NCI-H69 (cell line): ENCODE data around the gene MLPH.
A peak's percentile ranks its signal among the peaks of the same experiment; 100 is the strongest.

Source experiments
- DNase-seq: peaks from one replicate; lab custom pipeline; 2025; lab: John Stamatoyannopoulos, UW

The MLPH gene

DNA sequence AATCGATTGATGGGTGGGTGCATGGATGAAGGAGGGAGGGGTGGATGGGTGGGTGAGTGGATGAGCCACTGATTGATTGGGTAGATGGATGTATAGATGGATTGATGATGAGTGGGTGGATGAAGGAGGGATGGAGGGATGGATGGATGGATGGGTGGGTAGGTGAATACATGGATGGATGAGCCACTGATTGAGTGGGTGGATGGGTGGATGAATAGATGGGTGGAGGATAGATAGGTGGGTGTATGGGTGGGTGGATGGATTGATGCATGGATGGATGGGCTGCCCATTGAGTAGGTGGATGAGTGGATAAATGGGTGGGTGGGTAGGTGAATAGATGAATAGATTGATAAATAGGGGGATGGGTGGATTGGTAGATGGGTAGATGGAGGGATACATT is 30.9 kb downstream of the MLPH start:
- DNase-seq = no peak

DNA sequence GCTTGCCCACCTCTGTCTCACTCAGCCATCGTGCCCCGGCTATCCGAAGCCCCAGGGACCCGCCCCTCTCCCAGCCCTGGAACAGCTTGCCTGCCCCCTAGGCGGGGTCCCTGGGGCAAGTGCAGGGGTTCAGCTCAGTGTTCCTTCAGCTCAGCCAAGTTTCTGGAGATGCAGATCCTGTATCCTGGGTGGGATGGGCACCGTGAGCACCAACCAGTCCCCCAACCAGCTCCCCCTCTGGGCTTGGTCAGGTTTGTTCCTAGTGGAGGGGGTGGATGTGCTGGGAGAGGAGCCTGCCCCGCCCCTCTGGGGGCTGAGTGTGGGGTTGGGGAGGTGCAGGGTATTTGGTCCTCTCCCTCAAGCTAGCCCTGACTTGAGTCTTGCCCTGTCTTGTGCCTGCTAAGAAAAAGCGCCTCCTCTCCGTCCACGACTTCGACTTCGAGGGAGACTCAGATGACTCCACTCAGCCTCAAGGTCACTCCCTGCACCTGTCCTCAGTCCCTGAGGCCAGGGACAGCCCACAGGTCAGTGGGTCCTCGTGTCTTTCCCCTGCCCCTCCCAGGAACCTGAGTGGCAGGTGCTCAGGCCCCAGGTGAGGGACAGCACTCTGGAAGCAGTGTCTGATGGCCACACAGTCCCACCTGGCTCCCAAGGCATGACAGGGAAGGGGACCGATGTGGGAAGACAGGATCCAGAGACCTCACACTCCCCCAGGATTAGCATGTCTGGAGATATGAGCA is 32.6 kb downstream of the MLPH start:
- DNase-seq = no peak

DNA sequence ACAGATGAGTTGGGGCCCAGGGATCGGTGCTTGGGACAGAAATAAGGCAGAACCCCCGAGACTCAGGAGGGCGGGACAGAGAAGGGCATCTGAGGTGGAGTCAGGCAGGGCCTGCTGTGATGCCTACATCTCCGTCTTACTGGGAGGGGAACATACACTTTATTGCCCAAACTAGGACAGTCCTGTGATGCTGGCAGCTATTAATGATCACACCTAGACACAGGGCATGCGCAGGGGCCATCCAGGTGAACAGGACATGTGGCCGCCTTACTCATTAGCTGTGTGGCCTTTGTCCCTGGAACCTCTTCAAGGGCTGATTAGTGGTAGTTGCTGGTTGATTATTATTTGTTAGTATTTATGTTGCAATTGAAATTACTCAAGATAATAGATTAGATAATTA is 33.2 kb downstream of the MLPH start:
- DNase-seq = no peak

DNA sequence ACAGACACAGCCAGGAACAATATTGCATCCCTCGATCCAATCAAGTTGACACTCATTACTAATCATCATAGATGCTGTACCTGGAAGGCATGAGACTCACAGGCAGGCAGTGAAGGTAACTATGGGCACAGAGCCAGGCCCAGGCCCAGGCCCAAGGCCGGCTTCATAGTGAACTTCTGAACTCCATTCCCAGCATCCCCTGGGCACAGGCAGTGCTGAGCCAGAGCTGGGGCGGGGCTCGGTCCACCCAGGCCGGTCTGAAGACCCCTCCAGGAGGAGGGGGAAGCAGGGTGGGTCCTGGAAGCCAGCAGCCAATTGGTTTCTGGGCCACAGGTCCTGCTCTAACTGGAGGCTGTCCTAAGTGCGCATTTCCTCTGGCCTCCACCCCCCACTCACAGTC is 37.6 kb downstream of the MLPH start:
- no peak for DNase-seq

DNA sequence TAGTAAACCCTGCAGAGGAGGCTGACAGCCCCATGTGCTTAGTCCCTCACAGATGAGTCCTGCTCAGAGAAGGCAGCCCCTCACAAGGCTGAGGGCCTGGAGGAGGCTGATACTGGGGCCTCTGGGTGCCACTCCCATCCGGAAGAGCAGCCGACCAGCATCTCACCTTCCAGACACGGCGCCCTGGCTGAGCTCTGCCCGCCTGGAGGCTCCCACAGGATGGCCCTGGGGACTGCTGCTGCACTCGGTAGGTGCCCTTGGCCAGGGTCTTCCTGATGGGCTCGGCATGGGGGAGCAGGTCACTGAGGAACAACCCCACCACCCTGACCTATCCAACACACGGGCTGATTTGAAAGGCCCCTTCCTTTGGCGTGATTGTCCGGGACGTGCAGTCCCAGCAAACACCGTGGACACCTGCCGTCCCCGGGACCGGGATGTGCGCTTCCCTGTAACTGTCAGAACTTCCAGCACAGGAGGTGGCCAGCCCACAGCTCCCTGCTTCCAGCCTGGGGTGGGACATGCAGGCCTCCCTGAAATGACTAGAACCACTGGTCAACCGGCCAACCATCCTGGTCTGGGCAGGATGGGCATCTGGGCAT is 38.6 kb downstream of the MLPH start:
- DNase-seq = no peak

DNA sequence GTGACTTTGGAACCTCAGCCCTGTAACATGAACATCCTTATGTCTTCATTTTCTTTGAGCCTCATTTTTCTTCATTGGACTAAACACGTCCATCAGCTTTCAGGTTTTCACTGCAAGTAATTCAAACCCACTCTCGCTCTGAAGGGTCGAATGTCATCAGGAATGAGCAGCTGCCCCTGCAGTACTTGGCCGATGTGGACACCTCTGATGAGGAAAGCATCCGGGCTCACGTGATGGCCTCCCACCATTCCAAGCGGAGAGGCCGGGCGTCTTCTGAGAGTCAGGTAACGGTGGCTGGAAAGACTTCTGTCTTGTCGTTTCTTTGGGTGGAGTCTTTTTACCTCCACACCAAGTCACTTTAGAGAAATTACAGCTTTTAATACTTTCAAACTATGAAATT is 40.2 kb downstream of the MLPH start:
- DNase-seq = no peak

DNA sequence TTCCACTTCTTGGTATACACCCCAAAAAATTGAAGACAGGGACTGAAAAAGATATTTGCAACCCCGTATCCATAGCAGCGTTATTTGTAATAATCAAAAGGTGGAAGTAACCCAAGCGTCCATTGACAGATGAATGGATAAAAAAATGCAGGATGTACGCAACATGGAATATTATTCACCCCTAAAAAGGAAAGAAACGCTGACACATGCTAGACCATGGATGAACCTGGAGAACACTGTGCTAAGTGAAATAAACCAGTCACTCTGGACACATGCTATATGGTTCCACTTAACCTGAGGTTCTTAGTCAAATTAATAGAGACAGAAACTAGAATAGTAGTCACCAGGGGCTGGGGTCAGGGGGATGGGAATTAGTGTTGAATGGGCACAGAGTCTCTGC is 40.7 kb downstream of the MLPH start:
- no peak for DNase-seq

DNA sequence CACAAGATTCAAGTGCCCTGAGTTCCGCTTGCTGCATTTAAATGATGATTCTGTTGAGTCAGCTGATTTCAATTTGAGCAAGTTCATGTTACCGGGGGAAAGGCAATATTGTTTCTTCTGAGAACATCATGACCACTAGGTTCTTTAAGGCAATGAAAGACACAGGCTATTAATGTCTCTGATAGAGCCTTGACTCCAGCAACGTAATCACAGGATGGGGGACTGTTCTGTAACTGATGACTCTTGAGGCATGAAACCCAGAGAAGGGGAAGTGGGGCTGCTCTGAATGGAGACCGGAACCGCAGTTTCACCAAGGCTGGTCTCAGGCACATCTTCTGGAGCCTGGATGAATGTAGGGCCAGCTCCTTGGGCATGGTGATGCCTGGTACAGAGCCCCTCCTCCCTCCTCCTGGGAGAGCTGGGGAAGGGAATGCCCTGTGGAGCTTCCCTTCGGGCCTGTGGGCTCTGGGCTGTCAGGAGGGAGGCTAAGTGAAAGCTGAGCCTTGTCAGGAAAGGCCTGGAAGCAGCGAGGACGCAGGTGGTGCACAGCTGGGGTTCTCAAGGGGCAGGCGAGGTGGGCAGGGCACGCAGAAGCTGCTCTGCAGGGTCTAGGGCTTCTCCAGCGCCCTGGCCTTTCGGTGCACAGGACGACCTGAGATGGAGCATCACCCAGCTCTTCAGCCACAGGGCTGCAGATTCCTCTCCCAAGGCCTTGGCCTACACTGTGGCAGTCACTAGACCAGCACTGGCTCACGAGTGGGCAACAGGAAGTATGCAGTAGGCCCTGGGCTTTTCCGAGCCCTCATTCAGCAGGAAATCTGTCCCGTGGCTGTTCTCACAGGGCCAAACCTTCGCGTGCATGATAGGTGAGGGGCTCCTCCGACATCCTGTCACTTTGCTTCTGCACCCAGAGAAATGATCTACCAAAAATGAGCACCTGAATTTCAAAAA is 42.7 kb downstream of the MLPH start:
- DNase-seq = no peak

DNA sequence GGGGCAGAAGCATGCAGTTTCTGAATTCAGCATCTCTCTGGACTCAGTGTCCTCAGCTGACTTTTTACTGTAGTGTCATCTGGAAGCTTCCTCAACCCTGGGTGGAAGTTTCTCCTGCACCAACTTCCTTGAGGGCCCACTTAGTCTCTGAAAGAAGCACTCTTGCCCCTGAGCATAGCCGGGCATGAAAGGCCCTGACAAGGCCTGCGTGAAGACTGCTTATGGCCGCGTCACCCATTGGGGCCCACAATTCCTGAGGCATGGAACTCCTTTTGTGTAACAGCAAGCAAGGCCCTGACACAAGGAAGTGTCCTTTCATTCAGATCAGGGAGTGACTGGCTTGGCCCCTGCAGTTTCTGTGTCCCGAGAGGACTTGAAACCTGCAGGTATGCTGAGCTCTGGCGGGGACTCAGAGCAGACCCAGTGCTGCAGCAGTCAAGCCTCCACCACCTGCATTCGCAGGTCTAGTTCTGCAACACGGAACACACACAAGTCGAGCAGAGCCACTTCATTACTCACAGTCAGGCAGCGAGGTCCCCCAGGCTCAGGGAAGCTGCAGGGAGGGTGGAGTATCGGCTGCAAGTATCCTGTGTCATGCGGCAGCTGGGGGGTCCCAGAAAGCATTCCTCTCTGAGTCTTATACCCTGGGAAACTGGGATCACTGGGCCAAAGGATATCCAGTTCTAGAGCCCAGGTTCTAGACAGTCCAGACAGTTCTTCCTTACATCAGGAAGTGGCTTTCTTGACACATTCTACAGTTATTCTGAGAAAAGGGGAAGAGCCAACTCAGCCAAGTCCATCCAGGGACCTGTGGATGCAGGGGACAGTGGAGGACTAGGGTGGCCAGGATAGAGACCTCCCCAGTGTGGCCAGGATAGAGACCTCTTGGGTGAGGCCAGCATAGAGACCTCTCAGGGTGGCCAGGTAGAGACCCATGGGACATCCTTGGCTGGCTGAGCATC is 43.7 kb downstream of the MLPH start:
- no peak for DNase-seq

DNA sequence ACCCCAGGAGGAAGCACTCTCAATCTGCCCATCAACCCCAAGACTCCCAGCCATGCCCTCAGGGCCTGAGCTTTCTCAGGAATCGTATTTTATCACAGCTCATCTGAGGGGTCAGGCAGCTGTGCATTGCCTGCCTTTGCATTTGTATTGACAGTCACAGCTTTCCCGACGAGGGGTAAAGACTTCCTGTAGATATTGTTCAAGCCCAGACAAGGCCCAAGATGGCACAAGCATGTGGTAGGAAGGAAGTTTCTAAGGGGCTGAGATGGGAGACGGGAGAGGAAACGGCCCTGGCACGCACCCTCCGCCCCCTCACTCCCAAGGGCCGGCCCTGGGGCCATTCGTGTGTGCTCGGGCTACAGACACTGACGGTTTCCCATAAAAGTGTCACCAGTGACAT is 45.1 kb downstream of the MLPH start:
- peak; percentile 36 for DNase-seq

DNA sequence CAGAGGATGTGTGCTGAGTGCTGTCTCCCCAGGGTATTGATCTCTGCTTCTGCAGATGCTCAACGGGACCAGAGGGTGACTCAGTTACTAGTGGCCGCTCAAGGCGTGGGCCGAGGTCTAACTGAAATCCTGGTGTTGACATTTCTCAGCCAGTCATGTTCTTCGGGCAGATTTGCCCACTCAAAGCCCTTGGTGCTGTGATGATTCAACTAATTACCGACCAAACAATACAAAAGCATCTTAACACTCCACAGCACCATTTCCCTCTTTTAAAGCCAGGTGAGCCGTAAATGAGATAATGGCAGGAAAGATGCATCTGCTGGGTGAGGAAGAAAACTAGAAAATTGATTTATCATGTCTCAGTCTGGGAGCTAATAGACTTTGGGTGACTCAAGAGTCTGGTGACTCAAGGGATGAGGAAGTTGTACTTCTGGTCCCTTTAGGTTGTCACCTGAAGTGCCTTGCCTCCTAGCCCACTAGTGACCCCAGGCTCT is 46.7 kb downstream of the MLPH start:
- peak; percentile 76 for DNase-seq

DNA sequence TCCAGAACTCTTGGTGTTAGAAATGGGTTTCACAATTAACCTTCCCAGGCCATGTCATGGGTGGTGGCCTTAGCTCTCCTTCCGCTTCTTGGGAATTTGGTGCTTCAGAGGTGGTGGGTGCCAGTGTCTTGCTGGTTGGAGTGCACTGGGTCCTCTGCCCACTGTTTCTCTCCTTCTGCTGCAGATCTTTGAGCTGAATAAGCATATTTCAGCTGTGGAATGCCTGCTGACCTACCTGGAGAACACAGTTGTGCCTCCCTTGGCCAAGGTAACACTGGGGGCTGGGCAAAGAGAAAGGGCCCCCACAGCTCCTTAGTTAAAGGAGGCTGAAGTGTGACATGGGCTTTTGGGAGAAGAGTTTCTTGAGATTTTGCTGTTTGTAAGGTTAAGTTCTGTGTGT is 47.3 kb downstream of the MLPH start:
- no peak for DNase-seq

DNA sequence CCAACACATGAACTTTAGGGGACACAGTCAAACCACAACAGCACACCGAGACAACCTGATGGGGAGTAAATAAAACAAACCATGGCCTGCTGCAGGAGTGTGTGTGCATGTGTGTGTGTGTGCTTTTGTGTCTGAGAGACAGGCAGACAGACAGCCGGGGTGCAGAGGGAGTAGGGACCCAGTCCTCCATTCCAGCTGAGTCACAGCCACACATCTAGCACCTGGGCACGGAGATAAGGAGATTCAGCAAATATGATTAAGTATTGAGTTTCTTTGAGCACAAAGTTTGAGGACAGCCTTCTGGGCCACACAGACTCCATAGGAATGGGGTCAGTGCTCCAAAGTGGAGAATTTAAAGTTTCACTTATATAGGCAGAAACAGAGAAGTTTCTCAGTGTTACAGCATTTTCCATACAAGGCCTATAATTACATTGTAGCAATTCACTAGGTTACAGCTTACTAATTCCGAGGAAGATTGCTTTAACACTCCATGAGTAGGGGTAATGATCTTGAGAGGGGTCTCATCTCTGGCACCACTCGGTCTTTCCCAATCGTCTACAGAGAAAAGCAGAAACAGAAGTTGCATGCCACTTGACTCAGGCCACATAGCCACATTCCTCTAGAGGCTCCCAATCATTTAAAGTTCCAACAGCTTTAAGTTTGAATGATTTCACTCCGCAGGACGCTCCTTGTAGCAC is 48.5 kb downstream of the MLPH start:
- DNase-seq = no peak

DNA sequence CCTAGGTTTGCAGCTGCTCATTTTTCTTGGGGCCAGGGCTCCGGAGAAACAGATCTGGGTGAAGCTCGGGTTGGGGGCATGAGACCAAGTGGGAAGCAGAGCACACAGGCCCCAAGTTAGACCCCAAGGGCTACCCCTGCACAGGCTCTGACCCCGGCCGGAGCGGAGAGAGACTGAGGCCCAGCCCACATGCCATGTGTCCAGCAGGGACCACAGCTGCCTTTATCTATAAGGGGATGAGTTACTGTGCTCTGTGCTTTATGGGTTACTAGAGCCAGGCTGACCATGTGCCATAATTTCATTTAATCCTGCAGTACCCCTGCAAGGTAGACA is 49.0 kb downstream of the MLPH start:
- no peak for DNase-seq

DNA sequence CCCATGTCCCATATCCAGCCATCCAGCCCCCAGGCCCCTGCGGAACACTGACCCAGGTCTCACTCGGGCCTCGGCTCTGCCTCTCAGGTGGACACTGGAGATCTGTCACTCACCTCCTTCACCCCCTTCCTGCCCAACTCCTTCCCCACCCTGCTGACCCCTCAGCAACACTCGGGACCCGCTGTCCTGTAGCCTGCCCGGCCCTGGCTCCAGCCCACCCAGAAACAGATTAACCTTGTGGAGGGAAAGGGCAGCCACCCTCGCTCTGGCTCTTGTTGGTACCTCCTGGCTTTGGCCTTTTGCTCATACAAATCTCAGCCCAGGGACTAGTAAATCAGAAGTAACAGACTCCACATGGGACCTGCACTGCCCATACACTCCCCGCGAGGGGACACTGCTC is 49.6 kb downstream of the MLPH start:
- DNase-seq = no peak

DNA sequence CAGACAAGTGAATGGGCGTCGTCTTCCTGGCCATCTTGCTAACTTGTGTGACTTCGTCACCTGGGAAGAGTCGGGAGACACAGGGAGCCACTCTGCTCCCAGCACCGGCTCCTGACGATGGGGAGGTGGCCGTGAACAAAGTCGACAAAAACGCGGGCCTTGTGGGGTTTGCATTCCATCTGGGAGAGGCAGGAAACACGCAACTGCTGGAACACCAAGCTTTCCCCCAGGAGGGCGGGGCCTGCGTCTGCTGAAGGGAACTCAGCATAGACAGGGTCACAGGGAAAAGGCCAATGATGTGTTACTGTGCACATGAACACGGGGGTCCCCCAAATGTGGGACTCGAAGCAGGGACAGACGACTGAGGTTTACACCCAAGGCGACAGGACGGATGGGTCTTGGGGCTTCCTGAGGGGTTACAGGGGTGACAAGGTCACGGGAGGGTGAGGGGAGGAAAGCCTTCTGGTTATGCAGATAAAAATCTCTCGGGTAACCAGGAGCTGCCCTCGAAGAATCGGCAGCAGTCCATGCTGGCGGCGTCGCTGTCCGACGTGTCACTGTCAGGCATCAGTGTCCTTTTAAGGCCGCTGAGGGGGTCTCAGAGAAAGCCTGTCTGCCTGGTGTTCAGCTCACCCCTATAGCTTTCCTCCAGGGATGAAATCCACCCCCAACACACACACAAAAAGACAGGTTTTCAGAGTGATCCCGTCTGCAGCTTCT is 51.1 kb downstream of the MLPH start:
- no peak for DNase-seq

DNA sequence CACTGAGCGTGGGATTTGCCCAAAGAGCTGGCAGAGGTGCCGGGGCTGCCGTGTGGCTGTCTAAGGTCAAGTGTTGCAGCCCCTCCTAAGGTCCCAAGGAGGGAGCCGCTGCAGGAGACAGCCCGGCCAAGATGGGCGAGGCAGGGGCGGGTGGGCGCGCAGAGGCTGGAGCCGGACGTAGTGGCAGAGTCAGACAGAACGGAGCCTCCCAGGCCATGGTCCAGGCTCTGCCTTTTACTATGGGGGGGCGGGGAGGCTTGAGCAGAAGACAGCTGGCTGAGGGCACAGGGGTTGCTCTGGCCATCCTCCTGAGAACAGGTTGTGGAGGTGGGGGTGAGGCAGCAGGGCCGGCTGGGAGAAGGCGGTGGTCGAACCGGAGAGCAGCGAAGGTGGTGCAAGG is 51.9 kb downstream of the MLPH start:
- DNase-seq = no peak

DNA sequence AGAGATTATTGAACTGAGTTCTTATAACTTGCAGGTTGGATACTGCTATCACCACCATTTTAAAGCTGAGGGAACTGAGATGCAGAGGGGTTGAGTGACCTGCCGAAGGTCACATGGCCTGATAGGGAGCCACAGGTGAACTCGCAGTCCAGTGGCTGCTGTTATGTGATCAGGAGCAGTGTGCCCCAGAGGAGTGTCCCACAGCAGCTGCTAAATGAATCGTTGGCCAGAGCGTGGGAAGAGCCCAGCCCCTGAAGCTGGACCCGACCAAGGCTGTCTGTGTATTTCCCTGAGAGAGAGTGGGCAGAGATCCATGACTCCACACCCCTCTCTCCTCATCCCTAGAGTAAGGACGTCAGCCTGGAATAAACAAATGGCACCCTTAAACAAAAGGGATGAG is 52.6 kb downstream of the MLPH start:
- no peak for DNase-seq

DNA sequence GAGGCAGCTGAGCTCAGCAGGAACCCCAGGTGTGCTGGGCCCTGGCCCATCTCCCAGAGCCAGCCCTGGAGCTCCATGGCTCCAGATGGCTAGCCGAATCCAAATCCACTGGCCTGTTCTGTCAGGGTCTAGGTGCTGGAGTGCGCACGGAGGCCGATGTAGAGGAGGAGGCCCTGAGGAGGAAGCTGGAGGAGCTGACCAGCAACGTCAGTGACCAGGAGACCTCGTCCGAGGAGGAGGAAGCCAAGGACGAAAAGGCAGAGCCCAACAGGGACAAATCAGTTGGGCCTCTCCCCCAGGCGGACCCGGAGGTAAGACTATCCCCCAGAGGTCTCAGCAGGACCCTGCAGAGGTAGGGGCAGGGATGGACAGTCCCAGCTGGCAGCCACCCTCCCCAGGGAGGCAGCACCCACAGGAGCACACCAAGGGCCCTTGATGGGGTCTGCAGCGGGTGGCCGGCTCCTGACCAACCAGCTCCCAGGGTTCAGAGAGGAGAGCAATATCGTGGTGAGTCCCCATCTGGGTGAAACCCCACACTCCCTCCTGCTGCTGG is 53.2 kb downstream of the MLPH start:
- DNase-seq = peak; percentile 66

DNA sequence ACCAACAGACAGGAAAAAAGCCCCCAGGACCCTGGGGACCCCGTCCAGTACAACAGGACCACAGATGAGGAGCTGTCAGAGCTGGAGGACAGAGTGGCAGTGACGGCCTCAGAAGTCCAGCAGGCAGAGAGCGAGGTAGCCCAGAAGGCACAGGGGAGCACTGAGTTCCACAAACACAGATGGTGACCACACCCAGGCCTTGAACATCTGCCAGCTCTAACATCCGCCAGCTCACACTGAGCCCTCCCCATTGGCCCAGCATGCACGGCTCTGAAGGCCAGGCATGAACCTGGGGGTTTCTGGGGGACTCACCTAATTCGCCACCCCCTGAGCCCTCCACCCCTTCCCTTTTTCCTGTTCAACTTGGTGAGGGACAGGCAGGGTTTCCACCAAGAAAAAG is 53.8 kb downstream of the MLPH start:
- peak; percentile 90 for DNase-seq
